Thyroid gland (tissue), 4 donors: ENCODE measurements around the gene CLMN.

Experiments used
- POLR2A ChIP-seq, 2 donors: fragments of 450-650 bp; IDR thresholded peaks; one replicate each; pipeline ENCODE4 v1.6.1; 2017; ENCODE audit warnings: antibody characterized with exemption in 2 of 2, mild to moderate bottlenecking in 2 of 2, moderate library complexity in 1 of 2
- TF ChIP-seq, protein P1 (sequence below), 6 experiments: fragments of 200-600 bp in 3 of 6; fragments of 450-650 bp in 3 of 6; sonication (generic) in 3 of 6; IDR thresholded peaks; one replicate each; pipeline ENCODE4 v1.5.1; 2016 to 2019; ENCODE audit warnings: antibody characterized with exemption in 6 of 6, mild to moderate bottlenecking in 2 of 6, inconsistent platforms in 1 of 6, moderate library complexity in 1 of 6

DNA sequence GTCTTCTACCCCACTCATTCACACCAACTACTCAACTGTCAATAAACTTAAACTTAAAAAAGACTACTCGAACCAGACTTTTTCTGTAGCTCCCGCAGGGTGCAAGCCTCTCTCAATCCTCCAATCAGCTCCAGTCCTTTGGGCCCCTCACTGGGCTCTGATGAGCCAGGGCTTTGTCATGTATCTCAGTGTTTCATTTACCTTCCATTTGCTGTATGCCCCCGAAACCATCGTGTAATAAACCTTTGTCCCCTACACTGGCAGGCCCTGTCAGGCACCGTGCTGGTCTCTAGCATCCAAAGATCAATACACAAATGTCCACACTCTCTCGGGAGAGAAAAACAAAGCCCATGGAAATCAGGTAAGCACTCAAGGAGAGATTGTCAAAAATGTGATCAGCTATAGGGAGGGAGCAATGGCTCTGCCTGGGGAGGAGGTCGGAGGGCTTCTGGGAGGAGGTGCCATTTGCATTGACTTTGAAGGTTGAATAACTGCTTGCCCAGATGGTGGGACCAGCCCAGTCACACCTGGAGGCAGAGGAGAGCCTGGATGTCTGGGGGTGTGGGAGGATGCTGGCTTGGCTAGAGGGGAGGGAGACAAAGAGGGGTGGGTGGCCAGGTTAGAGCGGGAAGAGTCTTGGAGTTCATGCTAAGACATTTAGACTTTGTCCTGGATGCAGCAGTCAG, 120.3 kb downstream of the CLMN start:
- TF ChIP-seq, protein P1, sequence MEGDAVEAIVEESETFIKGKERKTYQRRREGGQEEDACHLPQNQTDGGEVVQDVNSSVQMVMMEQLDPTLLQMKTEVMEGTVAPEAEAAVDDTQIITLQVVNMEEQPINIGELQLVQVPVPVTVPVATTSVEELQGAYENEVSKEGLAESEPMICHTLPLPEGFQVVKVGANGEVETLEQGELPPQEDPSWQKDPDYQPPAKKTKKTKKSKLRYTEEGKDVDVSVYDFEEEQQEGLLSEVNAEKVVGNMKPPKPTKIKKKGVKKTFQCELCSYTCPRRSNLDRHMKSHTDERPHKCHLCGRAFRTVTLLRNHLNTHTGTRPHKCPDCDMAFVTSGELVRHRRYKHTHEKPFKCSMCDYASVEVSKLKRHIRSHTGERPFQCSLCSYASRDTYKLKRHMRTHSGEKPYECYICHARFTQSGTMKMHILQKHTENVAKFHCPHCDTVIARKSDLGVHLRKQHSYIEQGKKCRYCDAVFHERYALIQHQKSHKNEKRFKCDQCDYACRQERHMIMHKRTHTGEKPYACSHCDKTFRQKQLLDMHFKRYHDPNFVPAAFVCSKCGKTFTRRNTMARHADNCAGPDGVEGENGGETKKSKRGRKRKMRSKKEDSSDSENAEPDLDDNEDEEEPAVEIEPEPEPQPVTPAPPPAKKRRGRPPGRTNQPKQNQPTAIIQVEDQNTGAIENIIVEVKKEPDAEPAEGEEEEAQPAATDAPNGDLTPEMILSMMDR (IDR thresholded peaks at IDR 0.05): no peak
- TF ChIP-seq POLR2A (IDR thresholded peaks at IDR 0.05): no peak
